Muscle of leg (tissue), 9 donors: Measurements from ENCODE around the gene PLK4. TPM values are rescaled to one million over a fixed set of nuclear protein-coding genes. Genes with fewer than 3 reads are reported as not detected.

Experiments
- polyA plus RNA-seq, 8 donors: library from polyadenylated mRNA; unstranded; fragments of 120-200 nt; gene quantifications; one replicate each; pipeline versions ENCODE4 v1.2.1 to v1.2.3, GENCODE V29; 2013; ENCODE audit warnings: inconsistent platforms in 1 of 8, low replicate concordance in 1 of 8; ENCODE audit not compliant: insufficient read length in 8 of 8, insufficient read depth in 1 of 8
- total RNA-seq: library from RNA; stranded (reverse); fragments of 120-200 nt; gene quantifications from one replicate; pipeline ENCODE4 v1.2.4, GENCODE V29; 2013

Gene PLK4
- total and polyA plus RNA-seq, 9 donors, result 8.4 to 14.1 (median 10.2) TPM

Other genes starting within 250 kb of the PLK4 start
- gene INTU, start 247.9 kb upstream of the PLK4 start, total RNA-seq, result 10.6 TPM
- gene INTU, start 247.9 kb upstream of the PLK4 start, polyA plus RNA-seq, result 10 to 100 TPM in 2 of 8 donors, 1 to 10 TPM in 6; 6.9 to 13.0 (median 8.6) TPM
- gene SLC25A31, start 150.5 kb upstream of the PLK4 start, total RNA-seq, result not detected
- gene SLC25A31, start 150.5 kb upstream of the PLK4 start, polyA plus RNA-seq, result under 1 TPM in 1 of 8 donors, not detected in 7; 0.08 TPM
- 2.5 TPM for gene HSPA4L, start 98.6 kb upstream of the PLK4 start, total RNA-seq
- gene HSPA4L, start 98.6 kb upstream of the PLK4 start, polyA plus RNA-seq, result 10 to 100 TPM in 4 of 8 donors, 1 to 10 TPM in 4; 7.3 to 14.5 (median 10.5) TPM
- 20.4 TPM for gene MFSD8, start 84.3 kb downstream of the PLK4 start, total RNA-seq
- gene MFSD8, start 84.3 kb downstream of the PLK4 start, polyA plus RNA-seq, result 10 to 100 TPM; 12.5 to 22.8 (median 15.6) TPM
- 13.0 TPM for gene ABHD18, start 84.5 kb downstream of the PLK4 start, total RNA-seq
- 10 to 100 TPM; 11.1 to 21.7 (median 14.2) TPM for gene ABHD18, start 84.5 kb downstream of the PLK4 start, polyA plus RNA-seq
- gene LARP1B, start 180.4 kb downstream of the PLK4 start, total RNA-seq, result 35.5 TPM
- 10 to 100 TPM; 16.7 to 23.9 (median 18.2) TPM for gene LARP1B, start 180.4 kb downstream of the PLK4 start, polyA plus RNA-seq